GM20000 (cell line): ENCODE results near the gene CLSTN1.

Source experiments
- DNase-seq: peaks from one replicate; pipeline ENCODE4 v3.0.0; 2012; ENCODE audit warnings: low spot score
- TF ChIP-seq, protein P1 (sequence below): IDR thresholded peaks from 2 replicates; pipeline ENCODE4 v1.5.1; 2012; ENCODE audit warnings: mild to moderate bottlenecking, control low read depth; ENCODE audit errors: extremely low read depth, missing control alignments

The CLSTN1 gene

DNA sequence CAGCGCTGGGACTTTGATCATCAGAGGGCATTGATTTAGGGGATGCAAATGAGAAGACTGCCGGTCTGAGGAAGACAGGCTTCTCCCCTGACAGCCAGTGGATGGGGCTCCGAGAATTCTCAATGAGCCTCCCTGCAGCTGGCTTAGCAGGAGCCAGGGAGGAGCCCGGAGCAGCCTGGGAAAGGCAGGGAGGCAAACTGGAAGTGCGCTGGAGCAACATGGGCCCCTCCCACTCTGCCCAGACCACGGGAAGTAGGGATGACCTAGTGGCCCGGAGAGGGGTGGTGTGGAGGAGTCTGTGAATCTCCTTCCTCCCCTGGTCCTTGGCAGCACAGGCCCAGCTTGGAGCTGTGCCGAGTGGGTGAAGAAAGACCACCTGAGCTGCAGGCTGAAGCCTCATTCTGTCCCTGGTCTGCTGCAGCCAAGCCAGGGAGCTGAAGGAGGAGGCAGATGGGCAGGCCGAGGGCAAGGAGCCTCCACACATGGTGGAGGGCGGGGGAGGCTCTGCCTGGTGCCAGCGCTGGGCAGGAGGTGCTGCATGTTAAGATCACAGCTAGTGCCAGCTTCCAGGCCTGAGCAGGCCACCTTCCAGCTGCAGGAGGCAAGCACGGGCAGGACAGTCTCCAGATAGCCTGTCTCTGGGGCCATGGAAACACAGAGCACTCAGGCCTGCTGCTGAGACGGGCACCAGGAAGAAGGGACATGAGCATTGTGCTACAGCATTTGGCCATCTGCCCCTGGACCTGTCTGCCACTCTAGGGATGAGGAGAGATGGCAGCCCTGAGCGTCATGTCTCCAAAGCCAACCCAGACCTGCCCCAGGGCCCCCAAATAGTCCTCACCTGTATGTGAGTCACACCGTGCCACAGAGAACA, 12.2 kb upstream of the CLSTN1 start:
- no peak for DNase-seq
- TF ChIP-seq, protein P1, sequence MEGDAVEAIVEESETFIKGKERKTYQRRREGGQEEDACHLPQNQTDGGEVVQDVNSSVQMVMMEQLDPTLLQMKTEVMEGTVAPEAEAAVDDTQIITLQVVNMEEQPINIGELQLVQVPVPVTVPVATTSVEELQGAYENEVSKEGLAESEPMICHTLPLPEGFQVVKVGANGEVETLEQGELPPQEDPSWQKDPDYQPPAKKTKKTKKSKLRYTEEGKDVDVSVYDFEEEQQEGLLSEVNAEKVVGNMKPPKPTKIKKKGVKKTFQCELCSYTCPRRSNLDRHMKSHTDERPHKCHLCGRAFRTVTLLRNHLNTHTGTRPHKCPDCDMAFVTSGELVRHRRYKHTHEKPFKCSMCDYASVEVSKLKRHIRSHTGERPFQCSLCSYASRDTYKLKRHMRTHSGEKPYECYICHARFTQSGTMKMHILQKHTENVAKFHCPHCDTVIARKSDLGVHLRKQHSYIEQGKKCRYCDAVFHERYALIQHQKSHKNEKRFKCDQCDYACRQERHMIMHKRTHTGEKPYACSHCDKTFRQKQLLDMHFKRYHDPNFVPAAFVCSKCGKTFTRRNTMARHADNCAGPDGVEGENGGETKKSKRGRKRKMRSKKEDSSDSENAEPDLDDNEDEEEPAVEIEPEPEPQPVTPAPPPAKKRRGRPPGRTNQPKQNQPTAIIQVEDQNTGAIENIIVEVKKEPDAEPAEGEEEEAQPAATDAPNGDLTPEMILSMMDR, result no peak

DNA sequence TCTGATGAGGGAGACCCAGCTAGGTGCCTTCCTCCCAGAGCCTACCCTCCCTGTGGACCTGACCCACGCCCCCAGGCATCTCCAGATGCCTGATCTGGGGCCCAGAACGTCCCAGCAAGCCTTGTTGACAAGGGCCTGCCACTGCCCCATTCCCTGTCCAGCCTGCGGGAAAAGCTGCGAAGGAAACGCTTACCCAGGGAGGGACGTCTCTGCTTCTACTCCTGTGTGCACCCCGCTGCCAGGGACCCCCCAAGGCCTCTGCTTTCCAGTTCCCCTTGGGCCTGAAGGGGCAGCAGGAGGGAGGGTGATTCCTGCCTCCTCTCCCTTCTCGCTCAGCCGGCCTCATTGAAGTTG, 11.6 kb upstream of the CLSTN1 start:
- no peak for DNase-seq
- TF ChIP-seq, protein P1, result no peak

DNA sequence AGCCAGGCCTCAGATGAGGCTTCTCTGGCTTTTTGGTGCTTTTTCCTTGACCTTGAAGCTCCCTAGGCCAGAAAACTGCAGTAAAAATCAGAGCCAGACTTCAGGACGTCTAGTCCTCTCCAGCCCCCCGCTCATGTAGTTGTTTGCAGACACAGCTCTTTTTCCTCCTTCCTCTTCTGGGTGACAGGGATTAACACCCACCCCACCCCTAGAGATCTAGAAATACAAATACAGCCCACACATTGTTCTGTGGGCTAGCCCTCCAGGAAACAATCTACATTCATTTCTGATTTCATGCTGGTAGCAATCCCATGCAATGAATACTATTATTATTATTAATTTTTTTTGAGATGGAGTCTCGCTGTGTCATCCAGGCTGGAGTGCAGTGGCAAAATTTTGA, 9.9 kb upstream of the CLSTN1 start:
- DNase-seq, result no peak
- TF ChIP-seq, protein P1, result no peak

DNA sequence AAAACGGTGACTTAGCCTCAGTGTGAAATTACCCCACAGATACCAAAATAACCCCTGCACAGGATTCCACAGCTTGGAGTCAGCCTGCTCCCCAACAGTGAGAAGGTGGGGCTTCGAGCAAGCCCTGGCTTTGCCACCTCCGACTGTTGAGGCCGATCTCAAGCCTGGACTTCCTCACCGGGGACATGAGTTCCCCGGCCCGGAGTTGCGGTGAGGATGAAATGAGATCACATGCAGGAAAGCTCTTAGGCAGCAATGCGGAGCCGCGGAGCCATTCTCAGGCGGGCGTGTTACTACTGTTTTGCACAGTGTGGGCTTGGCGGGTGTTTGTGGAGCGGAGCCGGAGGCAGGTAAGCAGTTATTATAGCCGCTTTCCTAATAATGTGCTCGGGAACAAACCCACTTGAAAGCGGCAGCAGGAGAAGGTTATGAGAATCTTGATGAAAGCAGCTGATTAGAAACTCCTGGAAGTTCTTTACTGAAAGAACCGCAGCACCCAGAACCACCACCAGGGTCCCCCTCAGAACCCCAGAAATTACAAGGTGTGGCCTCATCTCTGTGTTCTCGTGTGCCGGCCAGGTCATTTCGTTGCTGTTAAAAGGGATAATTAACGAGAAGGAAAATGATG, 3.9 kb upstream of the CLSTN1 start:
- TF ChIP-seq, protein P1, result no peak
- DNase-seq, result no peak

DNA sequence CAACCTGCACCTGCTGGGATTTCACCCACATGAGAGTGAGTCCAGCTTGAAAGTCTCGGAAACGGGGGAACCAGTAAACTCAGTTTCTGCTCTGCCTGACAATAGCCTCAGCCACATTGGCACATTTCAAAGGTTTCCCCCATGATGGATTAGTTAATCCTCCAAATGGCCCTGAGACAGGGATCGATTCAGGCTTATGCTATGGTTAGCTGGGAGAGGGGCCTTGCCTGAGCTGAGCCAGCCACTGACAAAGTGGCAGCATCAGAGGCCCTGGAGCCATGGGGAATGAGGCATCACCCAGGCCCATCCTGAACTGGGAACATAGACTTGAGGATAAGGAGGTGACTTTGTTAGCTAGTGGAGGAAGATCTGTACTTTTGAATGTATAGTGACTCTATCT, 2.9 kb upstream of the CLSTN1 start:
- DNase-seq, result no peak
- TF ChIP-seq, protein P1, result no peak

DNA sequence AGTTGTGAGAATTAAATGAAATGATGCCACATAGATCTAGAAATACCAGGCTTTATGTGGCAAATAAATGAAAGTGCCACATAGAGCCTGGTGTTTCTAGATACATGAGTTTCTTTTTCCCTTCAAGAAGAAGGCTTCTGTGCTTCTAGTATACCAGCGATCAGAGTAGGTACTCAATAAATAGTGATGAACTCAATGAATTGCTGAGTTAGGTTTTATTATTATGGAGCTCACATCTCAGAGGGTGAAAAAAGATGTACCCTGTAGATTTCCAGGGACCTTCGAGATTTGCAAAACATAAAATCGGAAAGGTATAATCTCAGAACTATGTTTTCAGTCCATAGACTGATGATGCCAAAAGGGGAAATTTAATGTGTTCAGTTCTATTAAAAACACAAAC, 2.3 kb upstream of the CLSTN1 start:
- DNase-seq, result no peak
- TF ChIP-seq, protein P1, result no peak
